Fibroblast of skin of right quadriceps (primary cell): ENCODE results near the gene EEF1AKMT4.
A peak's percentile ranks its signal among the peaks of the same experiment; 100 is the strongest.

Experiments used
- DNase-seq: peaks from one replicate; pipeline ENCODE4 v3.0.0-alpha.2; 2013

The EEF1AKMT4 gene

GRCh38 chr3:184249412-184250166, at the start of gene EEF1AKMT4:
EEF1AKMT4 (plus strand) TSS chr3:184249672; CDS start chr3:184249695, 23 bp downstream.
- peak; percentile 98 for DNase-seq

- DNase-seq: no peak
Observed at GRCh38 chr3:184200825-184201224, 48.6 kb upstream of the EEF1AKMT4 start.

- DNase-seq: no peak
Observed at GRCh38 chr3:184203526-184203925, 45.9 kb upstream of the EEF1AKMT4 start.

GRCh38 chr3:184209146-184209923, 40.1 kb upstream of the EEF1AKMT4 start:
- DNase-seq: no peak

- DNase-seq: no peak
Observed at GRCh38 chr3:184211297-184211696, 38.2 kb upstream of the EEF1AKMT4 start.

- DNase-seq: no peak
Observed at GRCh38 chr3:184211718-184212117, 37.8 kb upstream of the EEF1AKMT4 start.

GRCh38 chr3:184218814-184219213, 30.7 kb upstream of the EEF1AKMT4 start:
- no peak for DNase-seq

- no peak for DNase-seq
Observed at GRCh38 chr3:184222521-184222920, 27.0 kb upstream of the EEF1AKMT4 start.

GRCh38 chr3:184223946-184224345, 25.5 kb upstream of the EEF1AKMT4 start:
- DNase-seq: no peak

GRCh38 chr3:184227481-184227935, 22.0 kb upstream of the EEF1AKMT4 start:
- peak; percentile 9 for DNase-seq

- DNase-seq: no peak
Observed at GRCh38 chr3:184228376-184229137, 20.9 kb upstream of the EEF1AKMT4 start.

- DNase-seq: peak; percentile 18
Observed at GRCh38 chr3:184229394-184230080, 19.9 kb upstream of the EEF1AKMT4 start, which contains the start of gene VWA5B2. VWA5B2 (plus strand) TSS chr3:184229585; CDS start chr3:184230529, 944 bp downstream.

GRCh38 chr3:184230081-184230602, 19.3 kb upstream of the EEF1AKMT4 start:
- no peak for DNase-seq

GRCh38 chr3:184230603-184231528, 18.6 kb upstream of the EEF1AKMT4 start:
- DNase-seq: no peak

GRCh38 chr3:184231671-184232070, 17.8 kb upstream of the EEF1AKMT4 start:
- no peak for DNase-seq

- no peak for DNase-seq
Observed at GRCh38 chr3:184233127-184233843, 16.2 kb upstream of the EEF1AKMT4 start.

- peak; percentile 44 for DNase-seq
Observed at GRCh38 chr3:184234224-184234623, 15.2 kb upstream of the EEF1AKMT4 start.

GRCh38 chr3:184234671-184235380, 14.6 kb upstream of the EEF1AKMT4 start:
- DNase-seq: no peak

- DNase-seq: no peak
Observed at GRCh38 chr3:184235381-184236032, 14.0 kb upstream of the EEF1AKMT4 start.
